Measurements from ENCODE around the gene TXNDC2. TPM values are rescaled to one million over a fixed set of nuclear protein-coding genes. Genes with fewer than 3 reads are reported as not detected.

TXNDC2 gene
- total and polyA plus RNA-seq, 9 of the 15 experiments (the other 6 are each of a cell fraction or from before 2014, with no cell fraction given) = 1.2 to 4.9 (median 2.3) TPM

- no peak for TF ChIP-seq CBX2 (IDR thresholded peaks at IDR 0.05; ENCODE audit: insufficient read depth, low read length, poor library complexity, severe bottlenecking)
- TF ChIP-seq ZNF408 (CRISPR knock-in tag; IDR thresholded peaks at IDR 0.05; ENCODE audit: low read depth) = no peak
- TF ChIP-seq GABPB2 (CRISPR knock-in tag; conservative IDR thresholded peaks at IDR 0.05) = no peak
- TF ChIP-seq GATAD2B (IDR thresholded peaks at IDR 0.05; ENCODE audit: borderline replicate concordance) = no peak
- TF ChIP-seq, protein P1, sequence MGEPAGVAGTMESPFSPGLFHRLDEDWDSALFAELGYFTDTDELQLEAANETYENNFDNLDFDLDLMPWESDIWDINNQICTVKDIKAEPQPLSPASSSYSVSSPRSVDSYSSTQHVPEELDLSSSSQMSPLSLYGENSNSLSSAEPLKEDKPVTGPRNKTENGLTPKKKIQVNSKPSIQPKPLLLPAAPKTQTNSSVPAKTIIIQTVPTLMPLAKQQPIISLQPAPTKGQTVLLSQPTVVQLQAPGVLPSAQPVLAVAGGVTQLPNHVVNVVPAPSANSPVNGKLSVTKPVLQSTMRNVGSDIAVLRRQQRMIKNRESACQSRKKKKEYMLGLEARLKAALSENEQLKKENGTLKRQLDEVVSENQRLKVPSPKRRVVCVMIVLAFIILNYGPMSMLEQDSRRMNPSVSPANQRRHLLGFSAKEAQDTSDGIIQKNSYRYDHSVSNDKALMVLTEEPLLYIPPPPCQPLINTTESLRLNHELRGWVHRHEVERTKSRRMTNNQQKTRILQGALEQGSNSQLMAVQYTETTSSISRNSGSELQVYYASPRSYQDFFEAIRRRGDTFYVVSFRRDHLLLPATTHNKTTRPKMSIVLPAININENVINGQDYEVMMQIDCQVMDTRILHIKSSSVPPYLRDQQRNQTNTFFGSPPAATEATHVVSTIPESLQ (CRISPR knock-in tag; IDR thresholded peaks at IDR 0.05) = no peak
- TF ChIP-seq, protein P2, sequence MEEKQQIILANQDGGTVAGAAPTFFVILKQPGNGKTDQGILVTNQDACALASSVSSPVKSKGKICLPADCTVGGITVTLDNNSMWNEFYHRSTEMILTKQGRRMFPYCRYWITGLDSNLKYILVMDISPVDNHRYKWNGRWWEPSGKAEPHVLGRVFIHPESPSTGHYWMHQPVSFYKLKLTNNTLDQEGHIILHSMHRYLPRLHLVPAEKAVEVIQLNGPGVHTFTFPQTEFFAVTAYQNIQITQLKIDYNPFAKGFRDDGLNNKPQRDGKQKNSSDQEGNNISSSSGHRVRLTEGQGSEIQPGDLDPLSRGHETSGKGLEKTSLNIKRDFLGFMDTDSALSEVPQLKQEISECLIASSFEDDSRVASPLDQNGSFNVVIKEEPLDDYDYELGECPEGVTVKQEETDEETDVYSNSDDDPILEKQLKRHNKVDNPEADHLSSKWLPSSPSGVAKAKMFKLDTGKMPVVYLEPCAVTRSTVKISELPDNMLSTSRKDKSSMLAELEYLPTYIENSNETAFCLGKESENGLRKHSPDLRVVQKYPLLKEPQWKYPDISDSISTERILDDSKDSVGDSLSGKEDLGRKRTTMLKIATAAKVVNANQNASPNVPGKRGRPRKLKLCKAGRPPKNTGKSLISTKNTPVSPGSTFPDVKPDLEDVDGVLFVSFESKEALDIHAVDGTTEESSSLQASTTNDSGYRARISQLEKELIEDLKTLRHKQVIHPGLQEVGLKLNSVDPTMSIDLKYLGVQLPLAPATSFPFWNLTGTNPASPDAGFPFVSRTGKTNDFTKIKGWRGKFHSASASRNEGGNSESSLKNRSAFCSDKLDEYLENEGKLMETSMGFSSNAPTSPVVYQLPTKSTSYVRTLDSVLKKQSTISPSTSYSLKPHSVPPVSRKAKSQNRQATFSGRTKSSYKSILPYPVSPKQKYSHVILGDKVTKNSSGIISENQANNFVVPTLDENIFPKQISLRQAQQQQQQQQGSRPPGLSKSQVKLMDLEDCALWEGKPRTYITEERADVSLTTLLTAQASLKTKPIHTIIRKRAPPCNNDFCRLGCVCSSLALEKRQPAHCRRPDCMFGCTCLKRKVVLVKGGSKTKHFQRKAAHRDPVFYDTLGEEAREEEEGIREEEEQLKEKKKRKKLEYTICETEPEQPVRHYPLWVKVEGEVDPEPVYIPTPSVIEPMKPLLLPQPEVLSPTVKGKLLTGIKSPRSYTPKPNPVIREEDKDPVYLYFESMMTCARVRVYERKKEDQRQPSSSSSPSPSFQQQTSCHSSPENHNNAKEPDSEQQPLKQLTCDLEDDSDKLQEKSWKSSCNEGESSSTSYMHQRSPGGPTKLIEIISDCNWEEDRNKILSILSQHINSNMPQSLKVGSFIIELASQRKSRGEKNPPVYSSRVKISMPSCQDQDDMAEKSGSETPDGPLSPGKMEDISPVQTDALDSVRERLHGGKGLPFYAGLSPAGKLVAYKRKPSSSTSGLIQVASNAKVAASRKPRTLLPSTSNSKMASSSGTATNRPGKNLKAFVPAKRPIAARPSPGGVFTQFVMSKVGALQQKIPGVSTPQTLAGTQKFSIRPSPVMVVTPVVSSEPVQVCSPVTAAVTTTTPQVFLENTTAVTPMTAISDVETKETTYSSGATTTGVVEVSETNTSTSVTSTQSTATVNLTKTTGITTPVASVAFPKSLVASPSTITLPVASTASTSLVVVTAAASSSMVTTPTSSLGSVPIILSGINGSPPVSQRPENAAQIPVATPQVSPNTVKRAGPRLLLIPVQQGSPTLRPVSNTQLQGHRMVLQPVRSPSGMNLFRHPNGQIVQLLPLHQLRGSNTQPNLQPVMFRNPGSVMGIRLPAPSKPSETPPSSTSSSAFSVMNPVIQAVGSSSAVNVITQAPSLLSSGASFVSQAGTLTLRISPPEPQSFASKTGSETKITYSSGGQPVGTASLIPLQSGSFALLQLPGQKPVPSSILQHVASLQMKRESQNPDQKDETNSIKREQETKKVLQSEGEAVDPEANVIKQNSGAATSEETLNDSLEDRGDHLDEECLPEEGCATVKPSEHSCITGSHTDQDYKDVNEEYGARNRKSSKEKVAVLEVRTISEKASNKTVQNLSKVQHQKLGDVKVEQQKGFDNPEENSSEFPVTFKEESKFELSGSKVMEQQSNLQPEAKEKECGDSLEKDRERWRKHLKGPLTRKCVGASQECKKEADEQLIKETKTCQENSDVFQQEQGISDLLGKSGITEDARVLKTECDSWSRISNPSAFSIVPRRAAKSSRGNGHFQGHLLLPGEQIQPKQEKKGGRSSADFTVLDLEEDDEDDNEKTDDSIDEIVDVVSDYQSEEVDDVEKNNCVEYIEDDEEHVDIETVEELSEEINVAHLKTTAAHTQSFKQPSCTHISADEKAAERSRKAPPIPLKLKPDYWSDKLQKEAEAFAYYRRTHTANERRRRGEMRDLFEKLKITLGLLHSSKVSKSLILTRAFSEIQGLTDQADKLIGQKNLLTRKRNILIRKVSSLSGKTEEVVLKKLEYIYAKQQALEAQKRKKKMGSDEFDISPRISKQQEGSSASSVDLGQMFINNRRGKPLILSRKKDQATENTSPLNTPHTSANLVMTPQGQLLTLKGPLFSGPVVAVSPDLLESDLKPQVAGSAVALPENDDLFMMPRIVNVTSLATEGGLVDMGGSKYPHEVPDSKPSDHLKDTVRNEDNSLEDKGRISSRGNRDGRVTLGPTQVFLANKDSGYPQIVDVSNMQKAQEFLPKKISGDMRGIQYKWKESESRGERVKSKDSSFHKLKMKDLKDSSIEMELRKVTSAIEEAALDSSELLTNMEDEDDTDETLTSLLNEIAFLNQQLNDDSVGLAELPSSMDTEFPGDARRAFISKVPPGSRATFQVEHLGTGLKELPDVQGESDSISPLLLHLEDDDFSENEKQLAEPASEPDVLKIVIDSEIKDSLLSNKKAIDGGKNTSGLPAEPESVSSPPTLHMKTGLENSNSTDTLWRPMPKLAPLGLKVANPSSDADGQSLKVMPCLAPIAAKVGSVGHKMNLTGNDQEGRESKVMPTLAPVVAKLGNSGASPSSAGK (IDR thresholded peaks at IDR 0.05) = no peak
- TF ChIP-seq NCOA6 (IDR thresholded peaks at IDR 0.05) = no peak
- TF ChIP-seq PCBP1 (IDR thresholded peaks at IDR 0.05; ENCODE audit: low read depth, low read length, poor library complexity, severe bottlenecking) = no peak
- no peak; the same call in 1 of the 2 replicates for TF ChIP-seq MTA1 (IDR thresholded peaks at IDR 0.05; ENCODE audit: borderline replicate concordance)
- no peak for TF ChIP-seq CBX8 (IDR thresholded peaks at IDR 0.05; ENCODE audit: borderline replicate concordance, extremely low read depth, low read depth, low read length, poor library complexity, severe bottlenecking)
- TF ChIP-seq JUN (IDR thresholded peaks at IDR 0.05; ENCODE audit: borderline replicate concordance, low read depth, low read length) = no peak
- TF ChIP-seq JUN (CRISPR knock-in tag; IDR thresholded peaks at IDR 0.05; ENCODE audit: borderline replicate concordance) = no peak
- no peak for TF ChIP-seq HIVEP1 (CRISPR knock-in tag; IDR thresholded peaks at IDR 0.05)
- TF ChIP-seq ZNF780A (CRISPR knock-in tag; IDR thresholded peaks at IDR 0.05) = no peak
Measured at GRCh38 chr18:9915291-9916076, 29.7 kb downstream of the TXNDC2 start (continued).

Measured in K562 (cell line).